Fibroblast of skin of right quadriceps (primary cell): ENCODE measurements around the gene NTRK2.

Experiments used
- DNase-seq: peaks from one replicate; pipeline ENCODE4 v3.0.0-alpha.2; 2013

The NTRK2 gene

GRCh38 chr9:84993105-84993504, 323.6 kb downstream of the NTRK2 start:
- no peak for DNase-seq

- DNase-seq: peak; percentile 45
Measured at GRCh38 chr9:84996029-84996428, 326.5 kb downstream of the NTRK2 start.

DNA sequence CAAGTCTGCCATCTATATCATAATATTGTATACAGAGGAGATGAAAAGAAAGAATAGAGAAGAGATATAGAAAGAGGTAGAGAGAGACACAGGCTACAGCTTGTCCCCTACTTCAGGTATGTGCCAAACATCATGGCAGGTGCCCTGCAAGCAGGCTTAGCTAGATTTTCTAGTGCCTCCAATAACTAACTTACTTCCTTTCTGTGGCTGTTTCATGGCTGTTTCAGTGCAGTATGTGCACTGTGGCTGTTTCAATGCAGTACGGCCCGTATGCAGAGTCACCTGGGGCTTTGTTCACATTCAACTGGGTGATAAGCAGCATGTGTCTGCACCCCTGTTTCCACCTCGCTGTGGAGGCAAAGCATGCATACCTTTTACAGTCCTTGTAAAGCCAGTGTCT, 327.2 kb downstream of the NTRK2 start:
- DNase-seq: no peak

DNA sequence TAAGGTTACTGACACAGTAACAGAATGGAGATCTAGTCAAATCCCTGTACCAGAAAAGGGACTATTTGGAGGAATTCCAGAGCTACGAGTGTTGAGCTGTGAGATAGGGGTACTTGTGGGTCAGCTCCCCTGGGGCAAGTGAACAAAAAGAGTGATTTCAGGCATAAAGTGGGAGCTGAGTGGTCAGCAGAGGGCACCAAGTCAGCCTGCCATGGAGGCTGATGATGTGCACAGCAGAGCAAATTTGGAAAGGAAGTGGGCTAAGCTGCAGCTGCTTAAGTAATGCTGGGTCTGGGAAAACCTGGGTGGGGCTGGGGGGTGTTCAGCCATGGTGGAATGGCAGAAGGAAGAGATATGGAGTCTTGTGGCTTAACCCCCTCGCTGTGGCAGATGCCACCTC, 327.9 kb downstream of the NTRK2 start:
- DNase-seq: no peak

- no peak for DNase-seq
Measured at GRCh38 chr9:84998639-84999038, 329.1 kb downstream of the NTRK2 start.

- DNase-seq: no peak
Measured at GRCh38 chr9:84999788-85000187, 330.3 kb downstream of the NTRK2 start.

DNA sequence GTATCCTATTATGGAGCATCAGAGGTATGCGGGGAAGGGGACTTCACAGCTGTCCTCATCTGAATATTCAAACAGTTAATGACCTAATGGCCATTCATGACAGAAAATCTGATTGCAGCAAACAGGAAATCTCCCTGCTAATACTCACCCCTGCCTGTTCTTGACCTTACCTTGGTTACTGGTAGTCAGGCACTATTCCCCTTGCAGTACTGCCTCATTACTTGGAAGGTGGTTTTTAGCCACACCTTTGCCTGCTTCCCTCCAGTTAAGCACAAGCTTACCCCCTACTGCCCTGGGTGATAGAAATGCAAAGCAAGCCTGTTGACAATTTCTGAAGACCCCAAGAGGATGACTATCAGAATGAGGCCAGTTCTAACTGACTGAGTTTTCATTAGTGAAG, 332.4 kb downstream of the NTRK2 start:
- DNase-seq: no peak

- peak; percentile 8 for DNase-seq
Measured at GRCh38 chr9:85004818-85005413, 335.4 kb downstream of the NTRK2 start.

DNA sequence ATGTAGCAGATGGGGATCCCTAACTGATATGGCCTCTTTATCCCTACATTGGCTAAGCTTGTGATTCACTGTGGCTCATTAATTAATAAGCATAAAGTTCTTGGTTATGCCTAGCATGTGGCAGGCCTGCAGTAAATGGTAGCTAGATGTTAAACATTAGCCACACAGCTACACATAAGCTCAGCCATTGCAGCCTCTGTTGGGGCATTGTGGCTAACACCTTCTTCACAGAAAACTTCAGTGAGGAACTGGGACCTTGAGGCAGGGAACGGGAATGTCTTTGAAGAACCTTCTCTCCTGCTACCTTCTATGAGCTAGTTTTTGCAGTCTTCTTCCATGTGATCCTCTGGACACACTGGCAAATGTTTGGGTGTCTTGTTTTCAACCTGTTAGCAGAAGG, 338.2 kb downstream of the NTRK2 start:
- DNase-seq: no peak

DNA sequence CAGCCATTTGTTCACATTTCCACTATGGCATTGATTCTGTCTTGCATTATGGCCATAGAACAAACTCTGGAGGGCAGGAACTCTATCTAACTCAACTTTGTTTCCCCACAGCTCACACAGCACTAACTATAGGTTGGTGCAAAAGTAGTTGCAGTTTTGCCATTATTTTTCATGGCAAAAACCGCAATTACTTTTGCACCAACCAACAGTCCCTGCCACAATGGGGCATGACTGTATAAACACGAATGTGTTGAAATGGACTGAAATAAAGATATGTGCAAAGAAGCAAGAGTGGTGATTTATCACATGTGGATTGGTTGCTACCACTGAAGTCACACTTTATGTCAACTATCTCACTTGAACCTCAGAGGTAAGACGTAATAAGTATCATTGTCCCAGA, 338.7 kb downstream of the NTRK2 start:
- DNase-seq: no peak

GRCh38 chr9:85009251-85009650, 339.7 kb downstream of the NTRK2 start:
- no peak for DNase-seq

GRCh38 chr9:85013703-85014102, 344.2 kb downstream of the NTRK2 start:
- DNase-seq: no peak

DNA sequence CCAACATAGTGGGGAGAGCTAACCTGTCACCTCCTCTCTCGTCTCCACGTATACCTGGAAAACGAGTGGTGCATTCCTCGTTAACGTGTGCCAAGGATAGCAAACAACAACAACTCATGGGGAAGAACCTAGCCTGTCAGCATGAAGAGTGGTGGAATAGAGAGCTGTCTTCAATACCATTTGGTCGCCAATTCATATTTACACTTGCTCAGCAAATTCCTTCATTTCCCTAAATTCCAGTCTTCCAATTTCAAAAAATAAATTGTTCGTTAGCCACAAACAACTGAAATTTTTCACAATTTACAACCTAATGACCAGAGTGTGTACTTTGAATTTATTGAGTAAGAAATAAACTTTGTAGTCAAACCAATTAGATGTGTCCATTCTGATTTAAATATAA, 344.8 kb downstream of the NTRK2 start:
- no peak for DNase-seq

- DNase-seq: no peak
Measured at GRCh38 chr9:85016384-85017006, 347.0 kb downstream of the NTRK2 start.

- DNase-seq: no peak
Measured at GRCh38 chr9:85020791-85021190, 351.3 kb downstream of the NTRK2 start.

- DNase-seq: no peak
Measured at GRCh38 chr9:85021686-85022085, 352.2 kb downstream of the NTRK2 start.

DNA sequence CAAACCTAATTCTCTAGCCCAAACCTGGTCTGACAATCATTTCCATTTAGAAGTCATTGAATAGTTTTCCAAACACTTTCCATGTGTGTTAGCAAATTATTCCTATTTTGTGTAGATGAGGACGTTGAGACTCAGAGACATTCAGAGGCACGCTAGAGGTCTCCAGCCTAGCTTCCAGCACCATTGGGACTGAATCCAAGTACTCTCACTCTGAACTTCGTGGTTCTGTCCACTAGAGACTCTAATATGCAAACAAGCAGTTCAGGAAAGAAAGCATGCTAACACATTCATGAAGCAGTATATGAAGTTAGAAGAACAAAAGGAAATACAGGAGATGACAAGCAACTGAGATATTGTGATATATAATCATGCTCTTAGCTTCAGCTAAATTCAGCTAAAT, 354.8 kb downstream of the NTRK2 start:
- no peak for DNase-seq

GRCh38 chr9:85025638-85026037, 356.1 kb downstream of the NTRK2 start:
- no peak for DNase-seq

DNA sequence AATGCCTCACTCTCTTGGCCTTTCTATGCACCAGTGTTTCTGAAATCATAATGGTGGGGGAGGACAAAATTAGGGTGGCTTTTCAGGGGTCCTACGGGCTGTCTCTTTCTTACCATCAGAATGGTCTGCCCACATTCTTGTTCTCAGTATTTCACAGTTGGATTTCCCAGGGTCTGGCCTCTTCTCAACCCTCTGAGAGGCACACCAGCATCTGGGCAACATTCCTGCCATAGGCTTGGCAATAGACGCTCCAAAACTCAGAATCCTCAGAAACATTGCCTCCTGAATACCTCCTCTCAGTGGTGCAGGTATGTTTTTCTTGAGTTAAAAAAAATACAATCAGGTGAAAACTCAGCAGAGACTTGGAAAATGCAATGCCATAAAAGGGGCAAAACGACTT, 358.3 kb downstream of the NTRK2 start:
- no peak for DNase-seq

DNA sequence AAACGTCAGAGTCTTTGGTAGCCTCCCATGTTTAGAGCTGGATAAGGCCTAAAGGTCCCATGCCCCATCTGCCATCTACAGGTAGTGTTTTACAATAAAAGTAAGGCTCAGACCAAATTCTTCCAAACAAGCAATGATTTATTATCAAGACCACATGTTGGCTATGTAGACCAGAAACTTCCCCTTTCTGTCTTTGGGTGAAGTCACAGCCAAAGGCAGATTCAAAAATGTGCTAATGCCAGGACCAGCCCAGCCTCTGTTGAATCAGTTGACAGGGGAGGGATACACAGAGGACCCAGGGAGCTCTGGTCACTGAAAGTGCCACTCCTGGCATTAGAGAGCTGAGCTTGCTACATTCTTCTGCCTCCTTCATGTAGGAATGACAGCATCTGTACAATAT, 360.8 kb downstream of the NTRK2 start:
- DNase-seq: no peak

GRCh38 chr9:85036496-85036895, 367.0 kb downstream of the NTRK2 start:
- DNase-seq: no peak

- no peak for DNase-seq
Measured at GRCh38 chr9:85038061-85038460, 368.5 kb downstream of the NTRK2 start.

DNA sequence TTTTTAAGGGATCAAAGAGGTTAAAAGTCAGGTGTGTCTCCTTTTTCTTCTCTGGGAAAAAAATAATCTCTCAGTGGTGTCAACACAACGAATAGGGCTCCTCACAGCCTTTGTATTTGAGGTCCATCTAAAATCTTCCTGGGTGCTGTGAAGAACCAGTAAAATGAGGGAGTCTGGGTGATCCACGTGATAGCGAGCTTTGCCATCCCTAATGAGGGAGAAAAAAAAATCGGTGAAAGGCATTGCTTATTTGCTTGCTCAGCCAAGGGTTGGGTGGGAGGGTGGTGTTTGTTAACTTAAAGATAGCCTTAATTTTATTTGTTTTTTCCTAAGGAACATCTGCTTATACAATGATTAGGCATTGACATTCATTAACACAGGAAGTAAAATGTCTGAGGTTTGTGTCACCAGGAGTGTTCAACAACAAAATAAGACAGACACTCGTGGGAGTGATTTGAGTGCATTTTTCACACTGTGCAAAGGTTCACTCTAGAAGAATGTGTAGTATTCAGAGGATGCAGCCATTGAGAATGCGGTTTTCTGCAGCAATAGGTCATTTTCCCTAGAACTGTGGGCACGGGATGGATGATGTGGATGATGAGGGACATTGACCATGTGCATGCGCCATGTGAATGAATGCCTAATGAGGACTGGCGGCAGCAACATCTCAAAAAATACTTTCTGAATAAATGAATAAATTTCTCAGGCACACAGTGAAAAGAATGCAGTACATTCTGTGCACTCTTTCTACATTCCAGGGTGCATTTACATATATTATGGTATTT, 369.5 kb downstream of the NTRK2 start:
- DNase-seq: no peak

- no peak for DNase-seq
Measured at GRCh38 chr9:85040146-85040545, 370.6 kb downstream of the NTRK2 start.
